HCT116 (cell line): ENCODE measurements around the gene IL10RB. TPM values are rescaled to one million over a fixed set of nuclear protein-coding genes. Genes with fewer than 3 reads are reported as not detected.
"Not testable (repeated sequence)": the region's sequence is repeated elsewhere in the genome, so short reads cannot be mapped to it uniquely, and the experiment has no call there.

ENCODE experiments used
- ATAC-seq: fragments of 200-7000 bp; cut with Tn5 transposase; 2 replicates; pipeline ENCODE4 v1.9.1; 2020; ENCODE audit warnings: mild to moderate bottlenecking, moderate library complexity
- BruUV-seq: library from RNA; stranded (reverse); fragments of 400-500 nt; replicated peaks from 2 replicates; lab custom pipeline; 2021; lab: Mats Ljungman, UMichigan
- CTCF ChIA-PET: fragments of 300-600 bp; sonication (Branson Sonifier 250); formaldehyde crosslinking; loops from one replicate; lab custom pipeline; 2021; ENCODE audit warnings: antibody characterized with exemption; lab: Charles Lee
- POLR2A ChIA-PET: fragments of 300-600, 350-600 bp; sonication (Branson Sonifier 250); formaldehyde crosslinking; loops from one replicate; lab custom pipeline; 2021; ENCODE audit warnings: antibody characterized with exemption; lab: Charles Lee
- RAD21 ChIA-PET, 2 experiments: fragments of 300-600 bp; sonication (Branson Sonifier 250); formaldehyde crosslinking; loops; one replicate each; lab custom pipeline; 2023; ENCODE audit warnings: low total read pairs in 2 of 2; ENCODE audit not compliant: uncharacterized antibody in 2 of 2, unreplicated experiment in 2 of 2, low non-redundant PET in 1 of 2; lab: Charles Lee
- DNase-seq: peaks from one replicate; pipeline ENCODE4 v3.0.0-alpha.2; 2010; ENCODE audit warnings: low read depth, low spot score
- H2AFZ ChIP-seq: fragments of 200-600 bp; shearing (Covaris generic), sonication (generic); 2 replicates; pipeline ENCODE4 v1.6.1; 2017; ENCODE audit warnings: low read depth, mixed run types, mixed read lengths, antibody characterized with exemption, low read length; ENCODE audit not compliant: poor library complexity, severe bottlenecking
- H3K27ac ChIP-seq: 2 replicates; pipeline ENCODE4 v1.5.1; 2012; ENCODE audit warnings: low read depth, low read length
- H3K27me3 ChIP-seq: fragments of 200-600 bp; sonication (generic); 2 replicates; pipeline ENCODE4 v1.6.1; 2016; ENCODE audit warnings: mixed run types, low read length, mixed read lengths; ENCODE audit not compliant: insufficient read depth
- H3K36me3 ChIP-seq, 2 experiments: fragments of 200-500 bp in 1 of 2; fragments of 200-600 bp in 1 of 2; sonication (Bioruptor generic) in 1 of 2; sonication (generic) in 1 of 2; 2 replicates each; pipeline versions ENCODE4 v1.5.1 to v1.6.1; 2014 to 2016; ENCODE audit warnings: low read length in 2 of 2, inconsistent platforms in 1 of 2, mixed read lengths in 1 of 2, mixed run types in 1 of 2; ENCODE audit not compliant: insufficient read depth in 2 of 2, control insufficient read depth in 1 of 2
- H3K4me1 ChIP-seq, 2 experiments: fragments of 200-600 bp in 1 of 2; sonication (generic) in 1 of 2; 2 replicates each; pipeline versions ENCODE4 v1.5.1 to v1.6.1; 2012 to 2017; ENCODE audit warnings: low read length in 2 of 2, inconsistent platforms in 1 of 2, mild to moderate bottlenecking in 1 of 2, mixed read lengths in 1 of 2, mixed run types in 1 of 2, moderate library complexity in 1 of 2; ENCODE audit not compliant: insufficient read depth in 2 of 2, control insufficient read depth in 1 of 2
- H3K4me2 ChIP-seq: fragments of 200-600 bp; sonication (generic); 2 replicates; pipeline ENCODE4 v1.6.1; 2017; ENCODE audit warnings: mixed run types, low read length, mixed read lengths
- H3K4me3 ChIP-seq, 2 experiments: fragments of 200-600 bp in 1 of 2; sonication (generic) in 1 of 2; replicated peaks in 1 of 2; 2 replicates each; pipeline ENCODE4 v1.5.1; 2011 to 2016; ENCODE audit warnings: low read length in 2 of 2, control low read depth in 1 of 2, low read depth in 1 of 2, mild to moderate bottlenecking in 1 of 2, mixed read lengths in 1 of 2, mixed run types in 1 of 2
- H3K79me2 ChIP-seq: fragments of 200-600 bp; sonication (generic); 2 replicates; pipeline ENCODE4 v1.6.1; 2017; ENCODE audit warnings: mild to moderate bottlenecking, mixed run types, low read length, moderate library complexity, mixed read lengths; ENCODE audit not compliant: insufficient read depth
- H3K9ac ChIP-seq: fragments of 200-600 bp; sonication (generic); 2 replicates; pipeline ENCODE4 v1.6.1; 2016; ENCODE audit warnings: low read length, mixed read lengths
- H3K9me2 ChIP-seq: fragments of 200-600 bp; sonication (generic), shearing (Covaris generic); 2 replicates; pipeline ENCODE4 v1.6.1; 2017; ENCODE audit warnings: mixed run types, mild to moderate bottlenecking, moderate library complexity; ENCODE audit not compliant: insufficient read depth
- H3K9me3 ChIP-seq, 2 experiments: fragments of 200-500 bp in 1 of 2; fragments of 200-600 bp in 1 of 2; sonication (Bioruptor generic) in 1 of 2; sonication (generic) in 1 of 2; 2 replicates each; pipeline ENCODE4 v1.6.1; 2014 to 2017; ENCODE audit warnings: low read length in 2 of 2, mixed read lengths in 2 of 2, inconsistent platforms in 1 of 2, low read depth in 1 of 2, mild to moderate bottlenecking in 1 of 2, mixed run types in 1 of 2, moderate library complexity in 1 of 2; ENCODE audit not compliant: control insufficient read depth in 1 of 2, insufficient read depth in 1 of 2
- H4K20me1 ChIP-seq: fragments of 200-600 bp; sonication (generic), shearing (Covaris generic); 2 replicates; pipeline ENCODE4 v1.6.1; 2017; ENCODE audit warnings: mixed run types, mild to moderate bottlenecking, moderate library complexity; ENCODE audit not compliant: insufficient read depth
- EGR1 ChIP-seq: IDR thresholded peaks from 2 replicates; pipeline ENCODE4 v1.6.1; 2012; ENCODE audit warnings: low read depth
- ELF1 ChIP-seq: IDR thresholded peaks from 2 replicates; pipeline ENCODE4 v1.6.1; 2012; ENCODE audit warnings: low read depth, borderline replicate concordance
- EZH2 ChIP-seq: fragments of 200-600 bp; sonication (generic); IDR thresholded peaks from 2 replicates; pipeline ENCODE4 v1.6.1; 2017; ENCODE audit warnings: antibody characterized with exemption, mixed run types
- EZH2phosphoT487 ChIP-seq: fragments of 200-600 bp; IDR thresholded peaks from 2 replicates; pipeline ENCODE4 v1.6.1; 2018; ENCODE audit warnings: antibody characterized with exemption, borderline replicate concordance
- FOSL1 ChIP-seq: IDR thresholded peaks from 2 replicates; pipeline ENCODE4 v1.6.1; 2012; ENCODE audit warnings: low read depth
- JUND ChIP-seq: IDR thresholded peaks from 2 replicates; pipeline ENCODE4 v1.6.1; 2012
- RAD21 ChIP-seq: IDR thresholded peaks from 2 replicates; pipeline ENCODE4 v1.6.1; 2012; ENCODE audit warnings: low read depth, mild to moderate bottlenecking
- SIN3A ChIP-seq: IDR thresholded peaks from 2 replicates; pipeline ENCODE4 v1.6.1; 2012; ENCODE audit warnings: low read depth
- TCF7L2 ChIP-seq: IDR thresholded peaks from 2 replicates; pipeline ENCODE4 v1.7.0; 2011; ENCODE audit warnings: borderline replicate concordance, inconsistent platforms; ENCODE audit not compliant: insufficient read depth, insufficient read length; ENCODE audit errors: extremely low read depth
- YY1 ChIP-seq: IDR thresholded peaks from 2 replicates; pipeline ENCODE4 v1.6.1; 2011; ENCODE audit warnings: low read length, low read depth, moderate library complexity, mild to moderate bottlenecking; ENCODE audit not compliant: insufficient replicate concordance; ENCODE audit errors: extremely low read depth
- ZFX ChIP-seq: fragments of 450-650 bp; IDR thresholded peaks from 2 replicates; pipeline ENCODE4 v1.6.1; 2017
- intact Hi-C: fragments of 100-400 bp; cut with micrococcal nuclease; formaldehyde crosslinking; loops from 2 replicates; pipeline ENCODE4 v1.10.0; 2022
- total RNA-seq: library from RNA; stranded (reverse); gene quantifications from one replicate; pipeline ENCODE4 v1.2.1, GENCODE V29; 2021; ENCODE audit not compliant: unreplicated experiment
- TF ChIP-seq, protein P1 (sequence below), 3 experiments: fragments of 200-600 bp in 1 of 3; sonication (generic) in 1 of 3; IDR thresholded peaks in 2 of 3; conservative IDR thresholded peaks in 1 of 3; 2 replicates each; pipeline ENCODE4 v1.5.1; 2012 to 2017; ENCODE audit warnings: low read depth in 2 of 3, low read length in 2 of 3, antibody characterized with exemption in 1 of 3, borderline replicate concordance in 1 of 3, control low read depth in 1 of 3, mild to moderate bottlenecking in 1 of 3, mixed read lengths in 1 of 3, mixed run types in 1 of 3, moderate library complexity in 1 of 3; ENCODE audit not compliant: insufficient read depth in 1 of 3
- TF ChIP-seq, protein P2 (sequence below): IDR thresholded peaks from 2 replicates; pipeline ENCODE4 v1.6.1; 2011; ENCODE audit warnings: mild to moderate bottlenecking, low read length, moderate library complexity; ENCODE audit not compliant: insufficient replicate concordance; ENCODE audit errors: extremely low read depth

IL10RB gene
- total RNA-seq, 1 experiment from 2014 or later = 13.7 TPM

- H3K79me2 ChIP-seq, intact Hi-C loops, H3K36me3 ChIP-seq, H2AFZ ChIP-seq, POLR2A ChIA-PET, H3K9ac ChIP-seq, H3K4me1 ChIP-seq, BruUV-seq, H4K20me1 ChIP-seq, H3K27ac ChIP-seq, H3K4me2 ChIP-seq, DNase-seq, H3K27me3 ChIP-seq, CTCF ChIA-PET, H3K9me2 ChIP-seq, ATAC-seq, H3K4me3 ChIP-seq, H3K9me3 ChIP-seq, RAD21 ChIA-PET: not testable (repeated sequence)
These were observed 40.8 kb upstream of the IL10RB start for GRCh38 chr21:33225376-33225775.

- POLR2A ChIA-PET = no interaction called here
- H4K20me1 ChIP-seq = no peaks in the 10 kb centered on the region
- H2AFZ ChIP-seq = no peak overlapping the region
- TF ChIP-seq EZH2 = no peak
- TF ChIP-seq RAD21 = no peak
- TF ChIP-seq TCF7L2 = no peak
- TF ChIP-seq, protein P1, sequence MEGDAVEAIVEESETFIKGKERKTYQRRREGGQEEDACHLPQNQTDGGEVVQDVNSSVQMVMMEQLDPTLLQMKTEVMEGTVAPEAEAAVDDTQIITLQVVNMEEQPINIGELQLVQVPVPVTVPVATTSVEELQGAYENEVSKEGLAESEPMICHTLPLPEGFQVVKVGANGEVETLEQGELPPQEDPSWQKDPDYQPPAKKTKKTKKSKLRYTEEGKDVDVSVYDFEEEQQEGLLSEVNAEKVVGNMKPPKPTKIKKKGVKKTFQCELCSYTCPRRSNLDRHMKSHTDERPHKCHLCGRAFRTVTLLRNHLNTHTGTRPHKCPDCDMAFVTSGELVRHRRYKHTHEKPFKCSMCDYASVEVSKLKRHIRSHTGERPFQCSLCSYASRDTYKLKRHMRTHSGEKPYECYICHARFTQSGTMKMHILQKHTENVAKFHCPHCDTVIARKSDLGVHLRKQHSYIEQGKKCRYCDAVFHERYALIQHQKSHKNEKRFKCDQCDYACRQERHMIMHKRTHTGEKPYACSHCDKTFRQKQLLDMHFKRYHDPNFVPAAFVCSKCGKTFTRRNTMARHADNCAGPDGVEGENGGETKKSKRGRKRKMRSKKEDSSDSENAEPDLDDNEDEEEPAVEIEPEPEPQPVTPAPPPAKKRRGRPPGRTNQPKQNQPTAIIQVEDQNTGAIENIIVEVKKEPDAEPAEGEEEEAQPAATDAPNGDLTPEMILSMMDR (IDR thresholded peaks at IDR 0.05 in 2 of 3, conservative IDR thresholded peaks at IDR 0.05 in 1 of 3; ENCODE audit: borderline replicate concordance in 1 of 3, insufficient read depth in 1 of 3, low read depth in 2 of 3, low read length in 2 of 3) = no peak
- TF ChIP-seq, protein P2, sequence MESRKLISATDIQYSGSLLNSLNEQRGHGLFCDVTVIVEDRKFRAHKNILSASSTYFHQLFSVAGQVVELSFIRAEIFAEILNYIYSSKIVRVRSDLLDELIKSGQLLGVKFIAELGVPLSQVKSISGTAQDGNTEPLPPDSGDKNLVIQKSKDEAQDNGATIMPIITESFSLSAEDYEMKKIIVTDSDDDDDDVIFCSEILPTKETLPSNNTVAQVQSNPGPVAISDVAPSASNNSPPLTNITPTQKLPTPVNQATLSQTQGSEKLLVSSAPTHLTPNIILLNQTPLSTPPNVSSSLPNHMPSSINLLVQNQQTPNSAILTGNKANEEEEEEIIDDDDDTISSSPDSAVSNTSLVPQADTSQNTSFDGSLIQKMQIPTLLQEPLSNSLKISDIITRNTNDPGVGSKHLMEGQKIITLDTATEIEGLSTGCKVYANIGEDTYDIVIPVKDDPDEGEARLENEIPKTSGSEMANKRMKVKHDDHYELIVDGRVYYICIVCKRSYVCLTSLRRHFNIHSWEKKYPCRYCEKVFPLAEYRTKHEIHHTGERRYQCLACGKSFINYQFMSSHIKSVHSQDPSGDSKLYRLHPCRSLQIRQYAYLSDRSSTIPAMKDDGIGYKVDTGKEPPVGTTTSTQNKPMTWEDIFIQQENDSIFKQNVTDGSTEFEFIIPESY = no peak
- no peak for TF ChIP-seq FOSL1
- no peak for TF ChIP-seq JUND
- no peak for TF ChIP-seq YY1
- TF ChIP-seq ZFX = no peak
- no peak for TF ChIP-seq EZH2phosphoT487
- TF ChIP-seq ELF1 = no peak
- TF ChIP-seq EGR1 = no peak
- TF ChIP-seq SIN3A = no peak
- H3K4me3 ChIP-seq = no peak overlapping the region
- intact Hi-C loops = no loop called here
- peaks cover 9 to 17% of the 10 kb centered on the region in 2 experiments; a peak in 3 of 4 replicates for H3K4me1 ChIP-seq
- H3K9ac ChIP-seq = no peak overlapping the region
- peaks cover 15% of the 10 kb centered on the region for H3K79me2 ChIP-seq
- RAD21 ChIA-PET = no interaction called here
- H3K9me3 ChIP-seq = no peaks in the 10 kb centered on the region
- ATAC-seq = no peak
- H3K27ac ChIP-seq = no peak overlapping the region
- CTCF ChIA-PET = no interaction called here
- DNase-seq = no peak
- H3K36me3 ChIP-seq = no peaks in the 10 kb centered on the region
- H3K4me2 ChIP-seq = no peak overlapping the region
- H3K9me2 ChIP-seq = no peaks in the 10 kb centered on the region
- H3K27me3 ChIP-seq = no peaks in the 10 kb centered on the region
- BruUV-seq = no TSS peak
These were observed 37.7 kb upstream of the IL10RB start for GRCh38 chr21:33228455-33228854.
